ENCODE data around the gene DBR1.
A peak's percentile ranks its signal among the peaks of the same experiment; 100 is the strongest.

The DBR1 gene

GRCh38 chr3:138118612-138119422 lies 55.9 kb downstream of the DBR1 start:
- DNase-seq (ENCODE audit: low read depth), result peak; percentile 38

GRCh38 chr3:138114988-138115971 lies 59.4 kb downstream of the DBR1 start, which contains the start of gene DZIP1L:
Gene DZIP1L (minus strand): TSS chr3:138115608. CDS start chr3:138103971, 11,637 bp downstream.
- DNase-seq (ENCODE audit: low read depth), result no peak

- DNase-seq (ENCODE audit: low read depth), result no peak
Measured at GRCh38 chr3:138114431-138114918, 60.2 kb downstream of the DBR1 start.

GRCh38 chr3:138113326-138113725 lies 61.4 kb downstream of the DBR1 start:
- no peak for DNase-seq (ENCODE audit: low read depth)

GRCh38 chr3:138112362-138112761 lies 62.4 kb downstream of the DBR1 start:
- DNase-seq (ENCODE audit: low read depth), result no peak
